Spinal cord (tissue), 10 donors: ENCODE results near the gene OR2J3. TPM values are rescaled to one million over a fixed set of nuclear protein-coding genes. Genes with fewer than 3 reads are reported as not detected.
"Not testable (repeated sequence)": the region's sequence is repeated elsewhere in the genome, so short reads cannot be mapped to it uniquely, and the experiment has no call there.

ENCODE experiments used
- DNase-seq, 6 donors: peaks; one replicate each; pipeline versions ENCODE4 v3.0.0 to v3.0.0-alpha.2; 2013 to 2015; ENCODE audit warnings: low spot score in 6 of 6, low read depth in 4 of 6
- H3K27ac ChIP-seq: one replicate; pipeline ENCODE4 v1.5.1; 2013; ENCODE audit warnings: low read depth, low read length, control low read depth
- H3K27me3 ChIP-seq: one replicate; pipeline ENCODE4 v1.6.1; 2013; ENCODE audit warnings: low read length; ENCODE audit not compliant: control insufficient read depth, insufficient read depth
- H3K36me3 ChIP-seq: one replicate; pipeline ENCODE4 v1.6.1; 2013; ENCODE audit warnings: low read length; ENCODE audit not compliant: control insufficient read depth, insufficient read depth
- H3K4me1 ChIP-seq: one replicate; pipeline ENCODE4 v1.6.1; 2013; ENCODE audit warnings: low read length; ENCODE audit not compliant: control insufficient read depth, insufficient read depth
- H3K4me3 ChIP-seq: one replicate; pipeline ENCODE4 v1.5.1; 2013; ENCODE audit warnings: low read depth, low read length, control low read depth
- H3K9me3 ChIP-seq: one replicate; pipeline ENCODE4 v1.6.1; 2013; ENCODE audit warnings: low read length; ENCODE audit not compliant: control insufficient read depth, insufficient read depth
- WGBS: methylation state at CpG from one replicate; pipeline ENCODE4 v1.1.5; 2013; ENCODE audit warnings: missing lambda C conversion rate; ENCODE audit not compliant: insufficient coverage; 5-methylcytosine and 5-hydroxymethylcytosine counted together
- polyA plus RNA-seq, 2 donors: library from polyadenylated mRNA; unstranded; fragments of 120-200 nt; gene quantifications; one replicate each; pipeline ENCODE4 v1.2.1, GENCODE V29; 2013; ENCODE audit not compliant: insufficient read length in 2 of 2
- total RNA-seq, 2 donors: library from RNA; depleted of rRNA in 1 of 2; stranded (reverse); fragments of 120-200 nt in 1 of 2; fragments of >200 nt in 1 of 2; gene quantifications; one replicate each; pipeline versions ENCODE4 v1.2.3 to v1.2.4, GENCODE V29; 2013 to 2014
- donor health status: healthy.

The OR2J3 gene
- total and polyA plus RNA-seq, 4 donors: 0.10 to 0.11 TPM; not detected in 2

- not testable (repeated sequence) for DNase-seq, H3K27ac ChIP-seq, H3K4me3 ChIP-seq, H3K27me3 ChIP-seq, H3K9me3 ChIP-seq, H3K36me3 ChIP-seq, H3K4me1 ChIP-seq
- no CpG with 5 or more reads among the region's 3 CpGs for WGBS
These were observed 7.1 kb downstream of the OR2J3 start for GRCh38 chr6:29114964-29115363.

DNA sequence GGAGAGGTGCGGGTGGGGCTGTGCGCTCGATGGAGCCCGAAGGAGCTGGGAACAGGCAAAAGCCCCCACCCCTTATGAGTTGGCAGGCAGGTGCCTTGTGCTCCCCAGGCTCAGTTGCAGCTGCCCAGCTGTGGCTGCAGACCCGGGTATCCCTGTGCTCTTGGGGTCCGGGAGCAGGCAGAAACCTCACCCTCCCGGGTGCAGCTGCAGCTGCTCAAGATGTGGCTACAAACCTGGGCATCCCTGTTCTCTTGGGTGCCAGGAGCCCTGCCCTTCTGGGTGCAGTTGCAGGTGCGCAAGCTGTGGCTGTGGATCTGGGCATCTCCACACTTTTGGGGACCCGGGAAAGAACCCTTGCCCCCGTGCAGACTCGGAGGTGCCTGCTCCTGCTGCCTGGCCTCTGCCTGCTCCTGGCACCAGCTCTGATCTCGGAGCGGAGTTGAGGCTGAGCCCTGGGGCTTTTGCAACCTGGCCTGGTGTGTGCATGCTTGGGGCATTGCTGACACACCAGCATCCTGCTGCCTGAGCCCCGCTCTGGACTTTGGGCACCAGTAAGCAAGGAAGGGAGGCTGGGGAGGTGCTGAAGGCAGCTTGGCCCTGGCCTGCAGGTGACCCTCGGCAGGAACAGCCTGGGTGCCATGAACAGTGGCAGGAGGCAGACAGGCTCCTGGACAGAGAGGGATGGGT is 21.6 kb downstream of the OR2J3 start:
- no peak for DNase-seq
- no peak overlapping the region for H3K4me3 ChIP-seq
- H3K36me3 ChIP-seq: no peaks in the 10 kb centered on the region
- no peak overlapping the region for H3K27ac ChIP-seq
- no peaks in the 10 kb centered on the region for H3K27me3 ChIP-seq
- H3K4me1 ChIP-seq: no peaks in the 10 kb centered on the region
- 79% methylated on average over 15 of the region's 15 CpGs for WGBS
- H3K9me3 ChIP-seq: no peaks in the 10 kb centered on the region

GRCh38 chr6:29130644-29131043 is 22.8 kb downstream of the OR2J3 start:
- Histone ChIP-seq H3K4me3 (no peak overlapping the region), H3K36me3 (no peaks in the 10 kb centered on the region), H3K9me3 (no peaks in the 10 kb centered on the region), H3K27me3 (no peaks in the 10 kb centered on the region), H3K4me1 (no peaks in the 10 kb centered on the region), H3K27ac (no peak overlapping the region)
- 97% methylated on average over 3 of the region's 4 CpGs for WGBS
- DNase-seq: no peak

DNA sequence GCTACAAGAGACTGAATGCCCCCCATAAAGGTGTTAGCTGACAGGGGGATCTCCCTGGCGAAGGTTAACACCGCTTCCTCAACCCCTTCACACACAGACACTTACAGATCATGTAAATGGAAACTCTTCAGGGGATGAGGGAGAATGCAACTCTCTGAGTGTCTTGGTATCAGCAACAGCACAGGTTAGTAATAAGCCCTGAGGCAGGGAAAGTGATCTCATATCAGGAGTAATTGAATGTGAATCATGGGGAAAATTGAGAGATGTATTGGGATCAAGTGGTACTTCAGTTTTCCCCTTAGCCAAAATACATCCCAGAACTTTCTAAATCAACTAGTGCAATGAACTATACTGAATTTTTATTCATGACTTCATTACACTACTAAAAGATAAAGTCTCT is 23.8 kb downstream of the OR2J3 start:
- Histone ChIP-seq H3K36me3 (no peaks in the 10 kb centered on the region), H3K27me3 (no peaks in the 10 kb centered on the region), H3K4me3 (no peak overlapping the region), H3K27ac (no peak overlapping the region), H3K4me1 (no peaks in the 10 kb centered on the region), H3K9me3 (no peaks in the 10 kb centered on the region)
- WGBS: no CpG with 5 or more reads among the region's 2 CpGs
- no peak for DNase-seq

GRCh38 chr6:29137724-29138123 is 29.9 kb downstream of the OR2J3 start:
- Histone ChIP-seq H3K9me3 (no peaks in the 10 kb centered on the region), H3K27me3 (no peaks in the 10 kb centered on the region), H3K36me3 (no peaks in the 10 kb centered on the region), H3K4me1 (no peaks in the 10 kb centered on the region), H3K4me3 (no peak overlapping the region), H3K27ac (no peak overlapping the region)
- WGBS: no CpG with 5 or more reads among the region's 4 CpGs
- DNase-seq: no peak

- Histone ChIP-seq H3K36me3 (no peaks in the 10 kb centered on the region), H3K4me1 (no peaks in the 10 kb centered on the region), H3K9me3 (no peaks in the 10 kb centered on the region), H3K27me3 (no peaks in the 10 kb centered on the region), H3K27ac (no peak overlapping the region), H3K4me3 (no peak overlapping the region)
- WGBS: no CpG with 5 or more reads among the region's 1 CpG
- DNase-seq: no peak
These were observed 33.7 kb downstream of the OR2J3 start for GRCh38 chr6:29141606-29142005.

- DNase-seq: no peak
- no peaks in the 10 kb centered on the region for H3K4me1 ChIP-seq
- no peaks in the 10 kb centered on the region for H3K27me3 ChIP-seq
- H3K27ac ChIP-seq: no peak overlapping the region
- H3K9me3 ChIP-seq: no peaks in the 10 kb centered on the region
- H3K4me3 ChIP-seq: no peak overlapping the region
- H3K36me3 ChIP-seq: no peaks in the 10 kb centered on the region
These were observed 34.5 kb downstream of the OR2J3 start for GRCh38 chr6:29142309-29142708.

GRCh38 chr6:29146179-29146578 is 38.3 kb downstream of the OR2J3 start:
- H3K27me3 ChIP-seq: no peaks in the 10 kb centered on the region
- no peak overlapping the region for H3K4me3 ChIP-seq
- DNase-seq: no peak
- no peaks in the 10 kb centered on the region for H3K4me1 ChIP-seq
- H3K9me3 ChIP-seq: peaks cover 4% of the 10 kb centered on the region
- 83% methylated on average over 1 of the region's 2 CpGs for WGBS
- no peaks in the 10 kb centered on the region for H3K36me3 ChIP-seq
- no peak overlapping the region for H3K27ac ChIP-seq

- no CpG with 5 or more reads among the region's 3 CpGs for WGBS
These were observed 39.2 kb downstream of the OR2J3 start for GRCh38 chr6:29147074-29147473.

DNA sequence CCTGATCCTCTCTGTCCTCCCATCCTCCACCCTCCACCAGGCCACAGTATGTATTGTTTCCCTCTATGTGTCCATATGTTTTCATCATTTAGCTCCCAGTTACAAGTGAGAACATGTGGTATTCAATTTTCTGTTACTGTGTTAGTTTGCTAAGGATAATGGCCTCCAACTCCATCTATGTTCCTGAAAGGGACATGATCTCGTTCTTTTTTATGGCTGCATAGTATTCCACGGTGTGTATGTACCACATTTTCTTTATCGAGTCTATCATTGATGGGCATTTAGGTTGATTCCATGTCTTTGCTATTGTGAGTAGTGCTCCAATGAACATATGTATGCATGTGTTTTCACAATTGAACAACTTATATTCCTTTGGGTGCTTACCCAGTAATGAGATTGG is 41.6 kb downstream of the OR2J3 start:
- not testable (repeated sequence) for H3K4me1 ChIP-seq, H3K27me3 ChIP-seq, H3K9me3 ChIP-seq, H3K4me3 ChIP-seq, DNase-seq, H3K27ac ChIP-seq, H3K36me3 ChIP-seq
- no CpG with 5 or more reads among the region's 3 CpGs for WGBS

More at GRCh38 chr6:29147074-29147473, 39.2 kb downstream of the OR2J3 start:
- no peak overlapping the region for H3K4me3 ChIP-seq
- peaks cover 4% of the 10 kb centered on the region for H3K9me3 ChIP-seq
- no peaks in the 10 kb centered on the region for H3K4me1 ChIP-seq
- no peaks in the 10 kb centered on the region for H3K36me3 ChIP-seq
- no peak for DNase-seq
- H3K27me3 ChIP-seq: no peaks in the 10 kb centered on the region
- no peak overlapping the region for H3K27ac ChIP-seq
